HUES6 (cell line): Measurements from ENCODE around the gene ACSS3.

Experiments
- H3K27ac ChIP-seq: 2 replicates; pipeline ENCODE4 v1.7.0; 2013; ENCODE audit warnings: low read depth, mild to moderate bottlenecking, low read length, inconsistent platforms
- H3K27me3 ChIP-seq: 2 replicates; pipeline ENCODE4 v1.6.1; 2013; ENCODE audit warnings: low read length; ENCODE audit not compliant: control insufficient read depth, insufficient read depth
- H3K36me3 ChIP-seq: 2 replicates; pipeline ENCODE4 v1.6.1; 2013; ENCODE audit warnings: low read length; ENCODE audit not compliant: control insufficient read depth, insufficient read depth
- H3K4me1 ChIP-seq: 2 replicates; pipeline ENCODE4 v1.6.1; 2013; ENCODE audit warnings: low read length; ENCODE audit not compliant: control insufficient read depth, insufficient read depth
- H3K4me3 ChIP-seq: 2 replicates; pipeline ENCODE4 v1.5.1; 2013; ENCODE audit warnings: low read depth, low read length
- H3K9ac ChIP-seq: one replicate; pipeline ENCODE4 v1.6.1; 2013; ENCODE audit warnings: mild to moderate bottlenecking, low read length
- H3K9me3 ChIP-seq: 2 replicates; pipeline ENCODE4 v1.6.1; 2013; ENCODE audit warnings: low read depth, low read length; ENCODE audit not compliant: control insufficient read depth, insufficient read depth

Gene ACSS3

GRCh38 chr12:81141217-81141616 is 63.3 kb downstream of the ACSS3 start:
- Histone ChIP-seq H3K4me1 (no peaks in the 10 kb centered on the region; the same call in 1 of the 2 replicates), H3K36me3 (no peaks in the 10 kb centered on the region), H3K27me3 (no peaks in the 10 kb centered on the region), H3K9ac (no peak overlapping the region), H3K4me3 (no peak overlapping the region), H3K9me3 (no peaks in the 10 kb centered on the region), H3K27ac (no peak overlapping the region)

GRCh38 chr12:81143057-81143456 is 65.2 kb downstream of the ACSS3 start:
- H3K27ac ChIP-seq: no peak overlapping the region
- H3K36me3 ChIP-seq: no peaks in the 10 kb centered on the region
- no peak overlapping the region for H3K4me3 ChIP-seq
- no peaks in the 10 kb centered on the region; the same call in 1 of the 2 replicates for H3K4me1 ChIP-seq
- no peak overlapping the region for H3K9ac ChIP-seq
- H3K9me3 ChIP-seq: no peaks in the 10 kb centered on the region
- H3K27me3 ChIP-seq: no peaks in the 10 kb centered on the region

GRCh38 chr12:81146228-81147225 is 68.6 kb downstream of the ACSS3 start:
- Histone ChIP-seq H3K36me3 (no peaks in the 10 kb centered on the region), H3K9me3 (no peaks in the 10 kb centered on the region), H3K9ac (no peak overlapping the region), H3K27ac (no peak overlapping the region), H3K4me3 (no peak overlapping the region), H3K27me3 (no peaks in the 10 kb centered on the region), H3K4me1 (no peaks in the 10 kb centered on the region)

- Histone ChIP-seq H3K27me3 (no peaks in the 10 kb centered on the region), H3K27ac (no peak overlapping the region), H3K9ac (no peak overlapping the region), H3K9me3 (no peaks in the 10 kb centered on the region), H3K4me3 (no peak overlapping the region), H3K4me1 (no peaks in the 10 kb centered on the region), H3K36me3 (no peaks in the 10 kb centered on the region)
These were observed 69.5 kb downstream of the ACSS3 start for GRCh38 chr12:81147292-81147919.

- Histone ChIP-seq H3K27me3 (no peaks in the 10 kb centered on the region), H3K9ac (no peak overlapping the region), H3K4me3 (no peak overlapping the region), H3K36me3 (peaks cover 2% of the 10 kb centered on the region; the same call in 1 of the 2 replicates), H3K4me1 (no peaks in the 10 kb centered on the region), H3K27ac (no peak overlapping the region), H3K9me3 (no peaks in the 10 kb centered on the region)
These were observed 72.5 kb downstream of the ACSS3 start for GRCh38 chr12:81150382-81150781.

- H3K4me1 ChIP-seq: no peaks in the 10 kb centered on the region
- H3K27me3 ChIP-seq: no peaks in the 10 kb centered on the region
- no peak overlapping the region for H3K4me3 ChIP-seq
- H3K9ac ChIP-seq: no peak overlapping the region
- no peaks in the 10 kb centered on the region for H3K9me3 ChIP-seq
- H3K27ac ChIP-seq: no peak overlapping the region
- peaks cover 6% of the 10 kb centered on the region; the same call in 1 of the 2 replicates for H3K36me3 ChIP-seq
These were observed 82.0 kb downstream of the ACSS3 start for GRCh38 chr12:81159856-81160255.

- no peak overlapping the region for H3K9ac ChIP-seq
These were observed 83.8 kb downstream of the ACSS3 start for GRCh38 chr12:81161680-81162079.

GRCh38 chr12:81162391-81163136 is 84.7 kb downstream of the ACSS3 start:
- Histone ChIP-seq H3K4me1 (peaks cover 12% of the 10 kb centered on the region; the same call in 1 of the 2 replicates), H3K27ac (no peak overlapping the region), H3K9me3 (no peaks in the 10 kb centered on the region), H3K4me3 (no peak overlapping the region), H3K9ac (no peak overlapping the region), H3K27me3 (no peaks in the 10 kb centered on the region), H3K36me3 (peaks cover 6% of the 10 kb centered on the region; the same call in 1 of the 2 replicates)

More at GRCh38 chr12:81161680-81162079, 83.8 kb downstream of the ACSS3 start:
- H3K4me3 ChIP-seq: no peak overlapping the region
- H3K36me3 ChIP-seq: peaks cover 6% of the 10 kb centered on the region; the same call in 1 of the 2 replicates
- no peaks in the 10 kb centered on the region for H3K9me3 ChIP-seq
- no peak overlapping the region for H3K27ac ChIP-seq
- peaks cover 3% of the 10 kb centered on the region; the same call in 1 of the 2 replicates for H3K4me1 ChIP-seq
- H3K27me3 ChIP-seq: no peaks in the 10 kb centered on the region

- no peak overlapping the region for H3K27ac ChIP-seq
- H3K9ac ChIP-seq: no peak overlapping the region
- no peaks in the 10 kb centered on the region for H3K27me3 ChIP-seq
- no peaks in the 10 kb centered on the region for H3K9me3 ChIP-seq
- H3K4me3 ChIP-seq: no peak overlapping the region
- H3K36me3 ChIP-seq: 0 out of 2 replicates have a peak, but pooled peaks cover 6% of the 10 kb centered on the region
- peaks cover 16% of the 10 kb centered on the region; the same call in 1 of the 2 replicates for H3K4me1 ChIP-seq
These were observed 86.9 kb downstream of the ACSS3 start for GRCh38 chr12:81164827-81165226.

GRCh38 chr12:81166790-81167189 is 88.9 kb downstream of the ACSS3 start:
- peaks cover 16% of the 10 kb centered on the region; the same call in 1 of the 2 replicates for H3K4me1 ChIP-seq
- H3K9me3 ChIP-seq: no peaks in the 10 kb centered on the region
- H3K9ac ChIP-seq: no peak overlapping the region
- H3K27me3 ChIP-seq: no peaks in the 10 kb centered on the region
- 0 out of 2 replicates have a peak, but pooled peaks cover 6% of the 10 kb centered on the region for H3K36me3 ChIP-seq
- no peak overlapping the region for H3K4me3 ChIP-seq
- H3K27ac ChIP-seq: peak overlapping the region; percentile 52; the same call in 1 of the 2 replicates
